GM21528 (cell line): ENCODE data around the gene RHBDF1.
A peak's percentile ranks its signal among the peaks of the same experiment; 100 is the strongest.
"Not testable (repeated sequence)": the region's sequence is repeated elsewhere in the genome, so short reads cannot be mapped to it uniquely, and the experiment has no call there.

Experiments used
- ATAC-seq: cut with Tn5 transposase; IDR thresholded peaks from one replicate; pipeline ENCODE4 v1.9.1; 2021; ENCODE audit warnings: mild to moderate bottlenecking, moderate library complexity; ENCODE audit not compliant: unreplicated experiment, low FRiP score

The RHBDF1 gene

DNA sequence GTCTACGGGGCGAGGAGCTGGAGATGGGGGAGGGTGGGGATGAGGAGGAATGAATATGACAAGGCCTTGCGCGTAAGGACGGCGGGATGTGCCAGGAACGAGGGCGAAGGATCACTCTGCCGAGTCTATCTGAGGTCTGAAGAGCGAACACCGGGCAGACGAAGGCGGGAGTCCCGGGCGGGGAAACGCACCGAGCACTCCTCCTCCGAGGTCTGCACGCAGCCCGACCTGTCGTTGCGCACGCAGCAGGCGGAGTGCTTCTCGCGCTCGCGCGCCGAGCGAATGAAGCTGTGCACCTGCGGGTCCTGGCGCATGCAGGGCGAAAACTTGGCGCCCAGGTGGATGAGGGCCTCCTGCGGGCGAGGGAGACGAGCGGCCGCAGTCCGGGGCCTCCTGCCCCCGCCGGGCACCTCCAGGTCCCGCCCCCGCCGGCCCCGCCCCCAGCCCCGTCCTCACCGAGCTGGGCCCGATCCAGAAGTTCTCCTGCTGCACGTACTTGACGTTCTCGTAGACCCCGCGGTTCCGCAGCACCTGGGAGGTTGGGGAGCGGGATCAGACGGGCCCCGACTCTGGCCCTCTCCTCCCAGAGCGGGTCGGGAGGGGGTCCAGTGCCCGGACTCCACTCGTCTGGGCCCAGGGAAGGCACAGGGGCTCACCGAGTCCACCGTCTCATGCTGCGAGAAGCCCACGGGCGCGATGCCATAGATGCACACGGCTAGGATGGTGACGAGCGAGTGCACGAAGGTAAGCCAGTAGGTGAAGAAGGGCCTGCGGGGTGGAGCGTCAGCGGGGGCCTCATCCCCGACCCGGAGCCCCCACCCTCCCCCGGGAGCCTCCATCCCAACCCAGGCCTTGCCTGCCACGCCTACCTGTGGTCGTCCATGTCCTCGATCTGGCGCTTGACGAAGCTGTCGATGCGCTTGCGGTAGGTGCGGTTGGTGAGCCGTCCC lies 11.2 kb downstream of the RHBDF1 start:
- no peak for ATAC-seq

GRCh38 chr16:60166-60565 lies 12.3 kb downstream of the RHBDF1 start:
- ATAC-seq, result no peak

- no peak for ATAC-seq
These were observed 12.9 kb downstream of the RHBDF1 start for GRCh38 chr16:59440-60059.

DNA sequence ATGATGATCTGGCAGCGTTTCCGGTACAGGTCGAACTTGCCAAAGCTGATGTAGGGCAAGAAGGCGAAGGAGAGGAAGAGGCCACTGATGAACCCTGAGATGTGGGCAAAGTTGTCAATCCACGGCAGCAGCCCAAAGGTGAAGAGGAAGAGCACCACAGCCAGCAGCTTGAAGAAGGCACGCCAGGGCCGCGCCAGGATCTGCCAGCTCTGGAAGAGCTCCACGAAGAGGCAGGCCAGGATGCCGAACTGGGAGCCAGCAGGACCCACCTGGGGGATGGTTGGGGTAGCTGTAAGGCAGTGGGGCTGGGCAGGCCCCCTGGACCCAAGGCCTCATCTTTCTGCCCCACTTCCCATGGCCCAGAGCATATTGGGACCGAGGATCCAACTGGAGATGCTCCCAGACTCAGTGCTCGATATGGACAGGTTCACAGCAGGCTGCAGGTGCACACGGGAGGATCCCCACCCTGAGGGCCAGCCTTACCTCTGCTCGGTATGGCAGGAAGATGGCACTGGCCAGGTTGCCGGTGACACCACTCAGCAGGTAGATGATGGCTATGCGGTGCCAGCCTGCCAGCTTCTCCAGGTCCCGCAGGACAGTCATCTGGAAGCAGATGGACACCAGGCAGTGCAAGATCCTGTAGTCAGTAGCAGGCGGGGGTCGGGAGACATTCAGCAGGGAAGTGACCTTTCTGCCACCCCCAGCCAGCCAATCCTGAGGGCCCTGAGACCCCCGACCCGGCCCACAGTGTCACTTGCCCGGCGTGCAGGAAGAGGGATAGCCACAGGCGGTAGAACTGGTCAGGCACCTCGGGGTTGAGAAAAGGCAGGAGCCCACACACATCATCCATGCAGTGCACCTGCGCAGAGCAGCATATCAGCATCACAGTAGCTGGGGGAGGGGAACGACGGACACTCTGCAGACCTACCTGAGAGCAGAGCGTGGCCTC lies 13.7 kb downstream of the RHBDF1 start:
- ATAC-seq, result no peak

GRCh38 chr16:57711-58110 lies 14.7 kb downstream of the RHBDF1 start:
- ATAC-seq, result no peak

GRCh38 chr16:56231-56927 lies 16.1 kb downstream of the RHBDF1 start:
- no peak for ATAC-seq

GRCh38 chr16:55571-56136 lies 16.8 kb downstream of the RHBDF1 start:
- no peak for ATAC-seq

- no peak for ATAC-seq
These were observed 18.2 kb downstream of the RHBDF1 start for GRCh38 chr16:54237-54581.

DNA sequence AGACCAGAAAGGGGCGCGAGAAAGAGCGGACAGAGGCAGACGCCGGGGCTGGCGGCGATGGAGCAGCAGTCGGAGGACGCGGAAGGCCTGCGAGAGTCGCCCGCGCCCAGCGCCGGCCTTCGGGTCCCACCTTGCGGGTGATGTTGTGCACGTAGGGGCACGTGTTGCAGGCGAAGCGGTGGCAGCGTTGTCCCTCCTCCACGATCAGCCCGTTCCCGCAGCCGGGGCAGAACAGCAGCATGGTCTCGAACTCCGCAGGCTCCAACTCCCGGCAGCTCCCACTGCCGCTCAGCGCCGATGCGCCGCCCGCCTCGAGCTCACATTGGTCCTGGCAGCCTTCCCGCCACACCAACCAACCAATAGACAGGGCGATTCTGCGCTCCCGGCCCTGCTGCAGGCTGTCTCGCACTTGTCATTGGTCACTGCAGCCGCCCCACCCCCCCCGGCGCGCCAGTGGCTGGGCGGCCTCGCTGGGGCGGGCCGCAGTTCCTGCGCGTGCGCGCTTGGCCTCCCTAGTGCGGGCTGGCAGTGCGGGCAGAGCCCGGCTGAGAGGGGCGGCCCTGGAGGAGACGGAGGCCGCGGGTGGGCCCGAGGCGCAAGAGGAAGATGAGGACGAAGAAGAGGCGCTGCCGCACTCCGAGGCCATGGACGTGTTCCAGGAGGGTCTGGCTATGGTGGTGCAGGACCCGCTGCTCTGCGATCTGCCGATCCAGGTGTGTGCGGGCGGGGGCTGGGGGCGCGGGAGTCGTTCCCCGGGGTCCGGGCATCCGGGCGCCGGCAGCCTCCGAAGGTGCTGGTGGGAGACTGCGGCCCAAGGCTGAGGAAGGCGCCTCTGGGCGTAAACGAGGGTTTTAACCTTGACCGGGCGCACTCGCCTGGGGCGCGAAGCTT lies 18.8 kb downstream of the RHBDF1 start, which contains the start of the genes POLR3K and SNRNP25:
Gene POLR3K (minus strand): TSS at position 263 of the 891 bp plus-strand sequence. CDS start 22 bp downstream, at position 241.
Gene SNRNP25 (plus strand): TSS at position 483 of the 891 bp plus-strand sequence. CDS start 189 bp downstream, at position 672.
- ATAC-seq, result peak; percentile 93

DNA sequence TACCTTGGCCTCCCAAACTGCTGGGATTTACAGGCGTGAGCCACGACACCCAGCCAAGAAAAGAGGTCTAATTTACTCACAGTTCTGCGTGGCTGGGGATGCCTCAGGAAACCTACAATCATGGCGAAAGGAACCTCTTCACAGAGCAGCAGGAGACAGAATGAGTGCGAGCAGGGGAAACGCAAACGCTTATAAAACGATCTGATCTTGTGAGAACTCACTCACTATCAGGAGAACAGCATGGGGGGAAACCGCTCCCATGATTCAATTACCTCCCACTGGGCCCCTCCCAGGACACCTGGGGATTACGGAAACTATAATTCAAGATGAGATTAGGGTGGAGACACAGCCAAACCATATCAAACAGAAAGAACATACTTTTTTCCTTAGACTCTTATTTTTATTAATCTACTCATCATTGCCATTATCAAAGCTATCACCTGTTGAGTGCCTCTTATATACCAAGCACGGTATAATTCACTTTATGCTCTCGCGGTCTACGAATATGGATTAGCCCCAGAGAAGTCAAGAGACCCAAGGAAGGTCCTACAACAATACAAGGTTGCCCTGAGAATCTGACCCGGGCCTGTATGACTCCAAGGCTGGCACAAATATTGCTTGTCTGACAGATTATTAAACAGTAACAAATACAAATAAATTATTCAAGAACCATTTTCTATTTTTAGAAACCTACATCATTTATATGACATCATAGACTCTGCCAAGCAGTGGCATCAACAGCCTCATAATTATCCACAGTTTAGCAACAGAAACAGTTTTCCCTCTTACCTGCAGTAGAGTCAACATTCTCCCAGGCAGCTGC lies 21.5 kb downstream of the RHBDF1 start:
- ATAC-seq, result no peak

DNA sequence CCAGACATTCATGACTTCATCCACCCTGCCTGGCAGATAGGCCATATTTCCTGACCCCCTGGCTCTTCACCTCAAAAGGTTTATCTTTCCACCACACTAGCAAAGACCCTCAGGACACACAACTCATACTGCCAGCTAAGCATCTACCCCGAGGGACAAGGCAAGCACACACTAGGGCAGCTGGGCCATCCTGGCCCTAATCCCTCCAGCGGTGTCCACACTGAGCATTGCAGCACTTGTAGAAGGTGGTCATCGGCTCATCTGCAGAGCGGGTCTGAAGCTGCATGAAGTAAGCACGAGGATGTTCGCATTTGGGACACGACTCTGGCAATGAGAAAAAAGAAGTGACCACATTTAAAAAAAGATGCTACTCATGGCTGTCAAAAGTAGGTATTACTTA lies 25.2 kb downstream of the RHBDF1 start:
- ATAC-seq, result no peak

DNA sequence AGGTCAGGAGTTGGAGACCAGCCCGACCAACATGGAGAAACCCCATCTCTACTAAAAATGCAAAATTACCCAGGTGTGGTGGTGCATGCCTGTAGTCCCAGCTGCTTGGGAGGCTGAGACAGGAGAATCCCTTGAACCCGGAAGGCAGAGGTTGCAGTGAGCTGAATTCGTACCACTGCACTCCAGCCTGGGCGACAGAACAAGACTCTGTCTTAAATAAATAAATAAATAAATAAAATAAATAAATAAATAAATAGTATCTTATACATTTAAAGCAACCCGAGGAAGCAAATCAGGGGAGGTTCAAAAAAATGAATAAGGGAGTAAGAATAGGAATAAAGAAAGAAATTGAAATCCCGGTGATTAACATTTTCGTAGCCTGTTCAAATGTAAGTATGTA lies 25.9 kb downstream of the RHBDF1 start:
- ATAC-seq, result not testable (repeated sequence)

- ATAC-seq, result no peak
These were observed 27.0 kb downstream of the RHBDF1 start for GRCh38 chr16:45454-45853.

GRCh38 chr16:44655-45054 lies 27.8 kb downstream of the RHBDF1 start:
- no peak for ATAC-seq

DNA sequence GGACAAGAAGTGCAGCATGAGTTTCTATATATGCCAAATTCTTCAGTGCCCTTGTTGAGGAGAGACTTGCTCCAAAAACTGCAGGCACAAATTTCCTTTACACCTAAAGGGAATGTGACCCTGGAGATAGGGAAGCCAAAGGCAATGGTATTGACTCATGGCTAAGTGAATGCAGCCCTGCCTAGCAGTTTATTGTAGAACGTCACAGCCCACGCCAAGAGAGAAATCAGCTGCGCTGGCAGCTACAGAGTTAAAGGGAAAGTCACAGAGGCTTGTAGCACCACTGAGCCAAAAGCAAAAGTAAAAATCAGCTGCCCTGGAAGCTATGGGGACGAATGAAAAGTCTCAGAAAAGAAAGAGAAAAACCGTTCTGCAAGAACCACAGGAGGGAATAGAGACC lies 29.1 kb downstream of the RHBDF1 start:
- ATAC-seq, result no peak

GRCh38 chr16:42691-43090 lies 29.7 kb downstream of the RHBDF1 start:
- no peak for ATAC-seq

DNA sequence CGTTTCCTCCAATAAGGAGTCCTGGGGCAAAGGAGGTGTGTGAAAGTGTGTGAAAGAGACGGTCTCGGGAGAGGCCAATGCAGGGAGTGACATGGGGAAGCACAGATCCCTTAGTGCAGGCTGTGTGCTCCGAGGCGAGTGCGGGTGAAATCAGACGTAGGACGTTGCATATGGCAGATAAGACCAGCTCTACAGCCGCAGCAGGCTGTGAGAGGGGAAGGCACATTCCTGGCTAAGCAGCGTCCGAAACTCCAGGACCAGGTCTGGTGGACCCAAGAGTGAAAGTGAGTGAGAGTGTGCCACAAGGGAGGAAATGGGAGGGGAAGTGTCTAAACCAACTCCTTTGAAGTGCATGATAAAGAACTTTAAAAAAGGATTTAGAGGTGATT lies 30.4 kb downstream of the RHBDF1 start:
- no peak for ATAC-seq
